Subcutaneous adipose tissue (tissue), 4 donors: ENCODE data around the gene PEDS1. TPM values are rescaled to one million over a fixed set of nuclear protein-coding genes. Genes with fewer than 3 reads are reported as not detected.

Experiments
- total RNA-seq, 4 donors: library from RNA; depleted of rRNA; stranded (reverse); fragments of >200 nt; gene quantifications; one replicate each; pipeline ENCODE4 v1.1.0, GENCODE V29; 2016
- TF ChIP-seq, protein P1 (sequence below): fragments of 450-650 bp; IDR thresholded peaks from one replicate; pipeline ENCODE4 v1.5.1; 2016; ENCODE audit warnings: low read depth, mild to moderate bottlenecking, control low read depth, antibody characterized with exemption, moderate library complexity

The PEDS1 gene
- total RNA-seq, 4 donors from 2014 or later = 20.4 to 34.9 (median 24.1) TPM

DNA sequence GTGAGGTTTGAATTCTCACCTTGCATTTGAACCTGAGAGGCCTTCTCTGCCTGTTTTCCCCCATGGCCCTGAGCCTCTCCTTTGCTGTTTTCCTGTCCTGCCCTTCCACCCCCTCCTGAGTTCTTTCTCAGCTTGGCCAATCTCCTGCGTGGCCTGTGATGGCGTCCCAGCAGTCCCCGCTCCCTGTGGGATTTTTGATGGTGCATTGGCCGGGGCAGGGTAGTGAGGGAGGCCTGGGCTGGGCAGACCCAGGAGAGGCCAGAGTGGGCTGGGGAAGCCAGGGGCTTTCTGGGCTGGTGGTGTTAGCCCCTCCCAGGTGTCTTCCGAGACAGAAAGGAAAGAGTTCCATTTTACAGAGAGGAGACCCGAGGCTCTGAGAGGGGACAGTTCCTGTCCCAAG is 43.4 kb upstream of the PEDS1 start:
- TF ChIP-seq, protein P1, sequence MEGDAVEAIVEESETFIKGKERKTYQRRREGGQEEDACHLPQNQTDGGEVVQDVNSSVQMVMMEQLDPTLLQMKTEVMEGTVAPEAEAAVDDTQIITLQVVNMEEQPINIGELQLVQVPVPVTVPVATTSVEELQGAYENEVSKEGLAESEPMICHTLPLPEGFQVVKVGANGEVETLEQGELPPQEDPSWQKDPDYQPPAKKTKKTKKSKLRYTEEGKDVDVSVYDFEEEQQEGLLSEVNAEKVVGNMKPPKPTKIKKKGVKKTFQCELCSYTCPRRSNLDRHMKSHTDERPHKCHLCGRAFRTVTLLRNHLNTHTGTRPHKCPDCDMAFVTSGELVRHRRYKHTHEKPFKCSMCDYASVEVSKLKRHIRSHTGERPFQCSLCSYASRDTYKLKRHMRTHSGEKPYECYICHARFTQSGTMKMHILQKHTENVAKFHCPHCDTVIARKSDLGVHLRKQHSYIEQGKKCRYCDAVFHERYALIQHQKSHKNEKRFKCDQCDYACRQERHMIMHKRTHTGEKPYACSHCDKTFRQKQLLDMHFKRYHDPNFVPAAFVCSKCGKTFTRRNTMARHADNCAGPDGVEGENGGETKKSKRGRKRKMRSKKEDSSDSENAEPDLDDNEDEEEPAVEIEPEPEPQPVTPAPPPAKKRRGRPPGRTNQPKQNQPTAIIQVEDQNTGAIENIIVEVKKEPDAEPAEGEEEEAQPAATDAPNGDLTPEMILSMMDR = no peak

DNA sequence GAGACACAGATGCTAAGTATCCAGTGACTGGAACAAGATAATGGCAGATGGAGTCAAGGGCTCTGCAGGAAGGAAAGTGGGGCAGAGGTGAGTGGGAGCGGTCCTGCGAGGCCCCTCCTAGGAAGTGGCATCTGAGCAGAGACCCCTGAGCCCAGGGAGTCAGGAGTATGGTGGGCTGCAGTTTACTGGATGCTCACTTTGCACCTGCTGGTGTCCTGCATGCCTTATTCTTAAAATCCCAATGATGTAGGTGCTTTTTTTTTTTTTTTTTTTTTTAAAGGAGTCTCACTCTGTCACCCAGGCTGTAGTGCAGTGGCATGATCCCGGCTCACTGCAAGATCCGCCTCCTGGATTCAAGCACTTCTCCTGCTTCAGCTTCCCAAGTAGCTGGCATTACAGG is 42.7 kb upstream of the PEDS1 start:
- TF ChIP-seq, protein P1 = no peak

DNA sequence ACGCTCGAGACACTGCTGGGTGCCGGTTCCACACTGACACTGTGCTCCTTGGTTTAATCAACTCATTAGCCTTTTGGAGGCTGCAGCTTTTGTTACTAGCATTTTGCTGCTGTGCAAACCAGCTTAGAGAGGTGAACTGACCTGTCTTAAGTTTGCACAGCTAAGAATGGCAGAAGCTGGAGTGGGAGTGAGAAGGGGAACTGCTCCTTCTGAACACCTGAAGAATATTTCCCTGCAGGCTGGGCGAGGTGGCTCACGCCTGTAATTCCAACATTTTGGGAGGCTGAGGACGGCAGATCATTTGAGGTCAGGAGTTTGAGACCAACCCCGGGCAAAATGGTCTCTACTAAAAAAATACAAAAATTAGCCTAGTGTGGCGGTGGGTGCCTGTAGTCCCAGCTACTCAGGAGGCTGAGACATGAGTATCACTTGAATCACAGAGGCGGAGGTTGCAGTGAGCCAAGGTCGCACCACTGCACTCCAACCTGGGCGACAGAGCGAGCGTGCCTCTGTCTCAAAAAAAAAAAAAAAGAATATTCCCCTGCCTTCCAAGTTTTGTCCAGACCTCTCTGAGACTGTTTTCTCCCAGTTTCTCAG is 42.1 kb upstream of the PEDS1 start:
- TF ChIP-seq, protein P1 = no peak

DNA sequence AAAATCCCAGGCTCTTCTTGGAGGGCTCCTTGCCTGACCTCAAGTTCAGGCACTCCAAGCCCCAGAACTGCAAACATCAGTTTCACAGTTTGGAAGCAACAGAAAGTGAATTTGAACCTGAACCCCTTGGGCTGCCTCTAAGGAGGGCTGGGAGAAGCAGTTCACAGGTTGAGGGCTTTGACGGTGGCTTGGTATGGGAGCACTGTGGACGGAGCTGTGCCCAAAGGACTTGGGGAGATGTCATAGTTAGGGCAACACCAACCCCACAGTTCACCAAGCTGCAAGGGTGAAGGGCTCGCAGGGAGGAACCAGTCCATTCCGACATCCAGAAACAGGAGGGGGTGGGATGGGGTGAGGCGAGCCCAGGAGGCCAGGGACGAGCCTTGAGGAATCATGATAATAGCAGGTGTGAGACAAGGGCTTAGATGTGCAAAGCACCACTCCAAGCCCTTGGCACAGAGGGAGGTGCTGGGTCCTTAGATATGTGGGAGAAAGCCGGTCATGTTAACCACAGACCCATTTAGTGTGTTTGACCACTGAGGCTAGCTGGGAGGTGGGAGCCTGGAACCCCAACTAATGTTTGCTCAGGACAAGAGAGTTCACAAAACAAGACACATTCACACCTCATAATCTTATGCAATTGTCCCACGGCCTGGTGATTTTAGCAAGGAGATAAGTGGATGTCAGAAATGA is 41.5 kb upstream of the PEDS1 start:
- TF ChIP-seq, protein P1 = no peak

DNA sequence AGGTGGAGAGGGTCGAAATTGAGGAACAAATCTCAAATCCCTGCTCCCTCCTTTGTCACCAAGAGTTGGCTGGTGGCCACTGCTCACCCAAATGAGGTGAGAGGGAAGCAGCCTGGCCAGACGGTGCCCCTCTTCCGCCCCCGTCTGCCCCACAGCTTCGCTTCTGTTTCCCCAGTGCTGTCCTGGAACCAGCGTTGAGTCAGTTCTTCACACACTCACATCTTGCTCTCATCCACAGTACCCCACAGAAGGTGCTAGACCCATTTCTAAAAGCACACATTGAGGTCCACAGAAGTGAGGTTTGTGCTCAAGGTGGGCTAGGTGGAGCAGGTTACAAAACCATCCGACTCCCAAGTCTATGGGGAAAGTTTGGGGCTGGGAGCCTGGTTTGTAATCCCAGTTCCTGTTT is 40.9 kb upstream of the PEDS1 start:
- TF ChIP-seq, protein P1 = no peak

DNA sequence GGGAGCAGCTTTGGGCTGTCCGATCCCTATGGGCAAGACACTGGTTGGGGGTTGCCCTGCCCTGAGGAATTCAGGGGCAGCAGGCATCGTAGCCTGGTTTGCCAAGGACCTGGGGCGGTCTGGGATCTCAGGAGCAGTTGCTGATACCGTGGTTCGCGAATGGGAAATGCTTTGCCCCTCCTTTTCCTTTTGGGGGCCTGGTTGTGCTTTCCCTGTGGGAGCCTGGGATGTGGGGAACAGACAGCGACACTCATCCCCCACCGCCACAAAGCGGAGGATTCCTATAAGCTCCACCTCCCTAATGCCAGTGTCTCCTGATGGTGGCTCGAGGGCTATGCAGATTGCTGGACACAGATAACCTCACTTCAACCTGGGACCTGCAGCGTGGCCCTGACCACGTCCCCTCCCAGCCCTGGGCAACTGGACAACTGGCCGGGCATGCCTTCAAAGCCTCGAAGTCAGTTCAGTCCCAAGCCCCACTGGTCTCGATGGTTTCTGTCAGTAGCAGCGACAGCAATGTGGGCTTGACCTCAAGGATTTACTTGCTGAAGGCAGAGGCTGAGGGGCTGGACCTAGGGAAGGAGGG is 40.4 kb upstream of the PEDS1 start:
- TF ChIP-seq, protein P1 = no peak

DNA sequence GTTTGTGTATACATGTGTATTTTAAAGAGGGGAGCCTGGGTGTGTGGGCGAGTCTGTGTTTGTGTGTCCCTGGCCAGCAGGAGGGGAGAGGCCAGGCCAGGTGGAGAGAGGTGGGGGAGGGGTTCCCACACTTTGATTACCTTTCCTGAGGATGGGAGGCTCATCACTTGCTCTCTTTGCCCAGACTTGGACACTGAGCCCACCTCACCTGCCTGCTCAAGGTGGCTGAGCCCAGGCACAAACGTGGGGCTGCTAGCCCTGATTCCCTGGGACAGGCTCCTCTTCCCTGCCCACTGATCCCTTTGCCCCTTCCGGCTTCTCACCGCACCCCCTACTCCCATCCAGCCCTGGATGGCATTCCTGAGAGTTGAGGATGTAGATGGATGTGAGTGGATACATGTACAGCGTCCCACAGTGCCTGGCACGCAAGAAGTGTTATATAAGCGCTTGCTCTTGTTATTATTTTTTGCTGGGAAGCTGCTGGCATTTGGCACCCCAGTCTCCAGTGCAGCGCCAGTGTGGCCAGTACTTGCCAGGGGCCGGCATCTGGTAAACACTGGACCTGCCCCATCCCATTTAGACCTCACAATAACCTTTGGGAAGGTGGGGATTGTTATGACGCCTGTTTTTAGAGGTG is 39.8 kb upstream of the PEDS1 start:
- TF ChIP-seq, protein P1 = no peak
